Sigmoid colon (tissue), 4 donors: ENCODE results near the gene SLC35B2.

Source experiments
- EP300 ChIP-seq, 4 donors: sonication (generic); formaldehyde crosslinking; IDR thresholded peaks; one replicate each; pipeline ENCODE4 v1.6.1; 2017; ENCODE audit warnings: antibody characterized with exemption in 4 of 4
- POLR2A ChIP-seq, 2 donors: fragments of 450-650 bp; IDR thresholded peaks; one replicate each; pipeline ENCODE4 v1.6.1; 2016; ENCODE audit warnings: antibody characterized with exemption in 2 of 2, mild to moderate bottlenecking in 2 of 2, moderate library complexity in 2 of 2
- TF ChIP-seq, protein P1 (sequence below), 4 experiments: fragments of 450-650 bp in 3 of 4; fragments of 200-600 bp in 1 of 4; IDR thresholded peaks; one replicate each; pipeline ENCODE4 v1.5.1; 2016 to 2019; ENCODE audit warnings: antibody characterized with exemption in 4 of 4, mild to moderate bottlenecking in 3 of 4, moderate library complexity in 2 of 4

GRCh38 chr6:44270526-44271405, 13.4 kb upstream of the SLC35B2 start:
- TF ChIP-seq, protein P1, sequence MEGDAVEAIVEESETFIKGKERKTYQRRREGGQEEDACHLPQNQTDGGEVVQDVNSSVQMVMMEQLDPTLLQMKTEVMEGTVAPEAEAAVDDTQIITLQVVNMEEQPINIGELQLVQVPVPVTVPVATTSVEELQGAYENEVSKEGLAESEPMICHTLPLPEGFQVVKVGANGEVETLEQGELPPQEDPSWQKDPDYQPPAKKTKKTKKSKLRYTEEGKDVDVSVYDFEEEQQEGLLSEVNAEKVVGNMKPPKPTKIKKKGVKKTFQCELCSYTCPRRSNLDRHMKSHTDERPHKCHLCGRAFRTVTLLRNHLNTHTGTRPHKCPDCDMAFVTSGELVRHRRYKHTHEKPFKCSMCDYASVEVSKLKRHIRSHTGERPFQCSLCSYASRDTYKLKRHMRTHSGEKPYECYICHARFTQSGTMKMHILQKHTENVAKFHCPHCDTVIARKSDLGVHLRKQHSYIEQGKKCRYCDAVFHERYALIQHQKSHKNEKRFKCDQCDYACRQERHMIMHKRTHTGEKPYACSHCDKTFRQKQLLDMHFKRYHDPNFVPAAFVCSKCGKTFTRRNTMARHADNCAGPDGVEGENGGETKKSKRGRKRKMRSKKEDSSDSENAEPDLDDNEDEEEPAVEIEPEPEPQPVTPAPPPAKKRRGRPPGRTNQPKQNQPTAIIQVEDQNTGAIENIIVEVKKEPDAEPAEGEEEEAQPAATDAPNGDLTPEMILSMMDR (IDR thresholded peaks at IDR 0.05): no peak
- TF ChIP-seq POLR2A (IDR thresholded peaks at IDR 0.05) (no peak), EP300 (IDR thresholded peaks at IDR 0.05) (no peak)
